Measurements from ENCODE around the gene INTS7.

DNA sequence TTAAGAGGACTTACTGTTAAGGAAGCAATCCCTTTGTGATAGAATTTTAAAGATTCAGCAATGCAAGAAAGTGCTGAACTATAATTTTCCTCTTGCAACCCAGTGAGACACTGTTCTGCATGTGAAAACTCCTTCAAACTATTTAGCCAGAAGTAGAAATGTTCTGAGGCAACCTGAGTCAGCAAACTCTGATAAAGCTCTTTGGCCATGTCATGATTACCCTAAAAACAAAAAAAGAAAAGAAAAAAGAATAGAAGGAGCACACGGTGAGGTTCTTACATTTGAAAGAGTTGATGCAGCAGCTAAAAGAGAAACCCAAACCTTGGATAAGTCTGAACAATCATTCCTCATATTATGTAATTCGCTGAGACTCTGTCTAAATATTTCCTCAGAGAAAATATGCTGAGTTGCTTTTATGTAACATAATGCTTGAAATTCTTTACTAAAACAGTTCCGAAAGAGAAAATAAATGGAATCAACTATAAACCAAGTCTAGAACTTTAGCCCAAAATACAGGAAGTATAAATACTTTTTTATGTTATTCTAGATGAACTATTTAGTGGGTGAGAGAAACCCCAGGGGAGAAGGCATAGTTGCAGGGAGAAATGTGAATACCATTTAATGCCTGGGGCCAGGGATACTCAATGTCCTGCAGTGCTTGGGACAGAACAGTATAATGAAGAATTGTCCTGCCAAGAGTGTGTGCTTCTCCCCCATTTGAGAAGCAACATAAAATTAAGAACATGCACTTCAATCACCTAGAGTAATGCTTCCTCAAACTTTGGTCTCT, 60.0 kb downstream of the INTS7 start:
- TF ChIP-seq, protein P1, sequence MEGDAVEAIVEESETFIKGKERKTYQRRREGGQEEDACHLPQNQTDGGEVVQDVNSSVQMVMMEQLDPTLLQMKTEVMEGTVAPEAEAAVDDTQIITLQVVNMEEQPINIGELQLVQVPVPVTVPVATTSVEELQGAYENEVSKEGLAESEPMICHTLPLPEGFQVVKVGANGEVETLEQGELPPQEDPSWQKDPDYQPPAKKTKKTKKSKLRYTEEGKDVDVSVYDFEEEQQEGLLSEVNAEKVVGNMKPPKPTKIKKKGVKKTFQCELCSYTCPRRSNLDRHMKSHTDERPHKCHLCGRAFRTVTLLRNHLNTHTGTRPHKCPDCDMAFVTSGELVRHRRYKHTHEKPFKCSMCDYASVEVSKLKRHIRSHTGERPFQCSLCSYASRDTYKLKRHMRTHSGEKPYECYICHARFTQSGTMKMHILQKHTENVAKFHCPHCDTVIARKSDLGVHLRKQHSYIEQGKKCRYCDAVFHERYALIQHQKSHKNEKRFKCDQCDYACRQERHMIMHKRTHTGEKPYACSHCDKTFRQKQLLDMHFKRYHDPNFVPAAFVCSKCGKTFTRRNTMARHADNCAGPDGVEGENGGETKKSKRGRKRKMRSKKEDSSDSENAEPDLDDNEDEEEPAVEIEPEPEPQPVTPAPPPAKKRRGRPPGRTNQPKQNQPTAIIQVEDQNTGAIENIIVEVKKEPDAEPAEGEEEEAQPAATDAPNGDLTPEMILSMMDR (IDR thresholded peaks at IDR 0.05) = no peak
- TF ChIP-seq EZH2phosphoT487 (IDR thresholded peaks at IDR 0.05) (no peak), EZH2 (IDR thresholded peaks at IDR 0.05) (no peak)

Data from neural progenitor cell (in vitro differentiated cells).